A549 (cell line): Measurements from ENCODE around the gene SCAF8. TPM values are rescaled to one million over a fixed set of nuclear protein-coding genes. Genes with fewer than 3 reads are reported as not detected.

Experiments
- ATAC-seq, 2 experiments: fragments of 200-7000 bp in 1 of 2; fragments of >200 bp in 1 of 2; cut with Nextera tagmentation in 1 of 2; cut with Tn5 transposase in 1 of 2; 3 replicates each; pipeline versions ENCODE4 v1.8.0 to v1.9.1; 2018 to 2020; ENCODE audit warnings: mild to moderate bottlenecking in 1 of 2, moderate library complexity in 1 of 2
- CTCF ChIA-PET: fragments of 300-600 bp; sonication (Branson Sonifier 250); formaldehyde crosslinking; extraction: SDS; loops from one replicate; lab custom pipeline; 2021; ENCODE audit warnings: antibody characterized with exemption, inconsistent platforms; lab: Yijun Ruan, JAX
- POLR2A ChIA-PET: fragments of 350-600 bp; formaldehyde crosslinking; extraction: SDS; loops from one replicate; lab custom pipeline; 2021; ENCODE audit warnings: antibody characterized with exemption, inconsistent platforms; lab: Yijun Ruan, JAX
- DNase-seq, 2 experiments: peaks; one replicate each; pipeline versions ENCODE4 v3.0.0 to v3.0.0-alpha.2; 2011 to 2016; ENCODE audit warnings: low read depth in 1 of 2, low spot score in 1 of 2
- FAIRE-seq: peaks from 2 replicates; lab custom pipeline; 2011; peaks lifted over from hg19 to GRCh38; lab: Jason Lieb, UNC
- H3K27ac ChIP-seq, 2 experiments: fragments of >200 bp; sonication (Bioruptor Twin); formaldehyde crosslinking; 3 replicates each; pipeline ENCODE4 v1.5.1; 2016 to 2017
- H3K4me1 ChIP-seq: fragments of >200 bp; sonication (Bioruptor Twin); formaldehyde crosslinking; 3 replicates; pipeline ENCODE4 v1.6.1; 2016
- H3K4me2 ChIP-seq: fragments of >200 bp; sonication (Bioruptor Twin); formaldehyde crosslinking; 3 replicates; pipeline ENCODE4 v1.6.1; 2016
- H3K4me3 ChIP-seq: fragments of >200 bp; sonication (Bioruptor Twin); formaldehyde crosslinking; 3 replicates; pipeline ENCODE4 v1.5.1; 2016
- H3K9me3 ChIP-seq: fragments of >200 bp; sonication (Bioruptor Twin); formaldehyde crosslinking; 3 replicates; pipeline ENCODE4 v1.6.1; 2016
- ATOH8 ChIP-seq: fragments of 250-450 bp; sonication (Bioruptor Pico); IDR thresholded peaks from 2 replicates; pipeline ENCODE4 v1.5.0; 2020; ENCODE audit warnings: low read depth, mild to moderate bottlenecking, moderate library complexity
- ELK1 ChIP-seq: fragments of 150-350 bp; IDR thresholded peaks from 2 replicates; pipeline ENCODE4 v1.6.1; 2014; ENCODE audit warnings: low read depth, mild to moderate bottlenecking, low read length
- ESRRA ChIP-seq: fragments of 150-350 bp; IDR thresholded peaks from 2 replicates; pipeline ENCODE4 v1.6.1; 2014; ENCODE audit warnings: mild to moderate bottlenecking, low read length, borderline replicate concordance
- HDAC2 ChIP-seq: fragments of 200-600 bp; sonication (generic); IDR thresholded peaks from 2 replicates; pipeline ENCODE4 v1.6.1; 2016
- HES2 ChIP-seq: fragments of >200 bp; sonication (Bioruptor Twin); formaldehyde crosslinking; IDR thresholded peaks from 2 replicates; pipeline ENCODE4 v1.6.1; 2016
- HOXB13 ChIP-seq: fragments of 250-450 bp; sonication (Bioruptor Pico); IDR thresholded peaks from 2 replicates; pipeline ENCODE4 v1.5.0; 2020; ENCODE audit warnings: low read depth, mild to moderate bottlenecking, moderate library complexity
- HOXB5 ChIP-seq: fragments of 250-450 bp; sonication (Bioruptor Pico); IDR thresholded peaks from 2 replicates; pipeline ENCODE4 v1.5.0; 2020; ENCODE audit warnings: mild to moderate bottlenecking, moderate library complexity
- JUNB ChIP-seq: fragments of >200 bp; sonication (Bioruptor Twin); formaldehyde crosslinking; IDR thresholded peaks from 2 replicates; pipeline ENCODE4 v1.6.1; 2016
- KDM5A ChIP-seq: fragments of 200-600 bp; sonication (generic); IDR thresholded peaks from 2 replicates; pipeline ENCODE4 v1.6.1; 2016; ENCODE audit warnings: antibody characterized with exemption, mild to moderate bottlenecking
- MAX ChIP-seq: IDR thresholded peaks from 2 replicates; pipeline ENCODE4 v1.6.1; 2012
- MAZ ChIP-seq: fragments of 150-350 bp; IDR thresholded peaks from 2 replicates; pipeline ENCODE4 v1.6.1; 2014; ENCODE audit warnings: antibody characterized with exemption, low read depth, low read length, borderline replicate concordance
- MYC ChIP-seq: IDR thresholded peaks from 2 replicates; pipeline ENCODE4 v1.6.1; 2012; ENCODE audit warnings: mild to moderate bottlenecking, inconsistent platforms, low read length, improper control_type of control experiment, borderline replicate concordance
- NR3C1 ChIP-seq: fragments of >200 bp; sonication (Bioruptor Twin); formaldehyde crosslinking; IDR thresholded peaks from 3 replicates; pipeline ENCODE4 v1.6.1; 2017
- RAD21 ChIP-seq, 2 experiments: fragments of >200 bp in 1 of 2; sonication (Bioruptor Twin) in 1 of 2; formaldehyde crosslinking in 1 of 2; IDR thresholded peaks in 1 of 2; conservative IDR thresholded peaks in 1 of 2; 2 replicates in 1 of 2; 3 replicates in 1 of 2; pipeline ENCODE4 v1.6.1; 2012 to 2018; ENCODE audit warnings: inconsistent platforms in 1 of 2
- RCOR1 ChIP-seq: fragments of 150-350 bp; IDR thresholded peaks from 2 replicates; pipeline ENCODE4 v1.6.1; 2014; ENCODE audit warnings: antibody characterized with exemption, low read length, low read depth
- RFX5 ChIP-seq: fragments of 450-650 bp; IDR thresholded peaks from 2 replicates; pipeline ENCODE4 v1.7.1; 2014; ENCODE audit warnings: antibody characterized with exemption, mild to moderate bottlenecking, moderate library complexity
- RNF2 ChIP-seq: fragments of 200-600 bp; sonication (generic); IDR thresholded peaks from 2 replicates; pipeline ENCODE4 v1.6.1; 2016; ENCODE audit warnings: low read depth, mild to moderate bottlenecking, antibody characterized with exemption, moderate library complexity, borderline replicate concordance
- SMC3 ChIP-seq: fragments of >200 bp; sonication (Bioruptor Twin); formaldehyde crosslinking; IDR thresholded peaks from 3 replicates; pipeline ENCODE4 v1.6.1; 2018; ENCODE audit warnings: inconsistent platforms
- SREBF2 ChIP-seq: fragments of 450-650 bp; IDR thresholded peaks from 2 replicates; pipeline ENCODE4 v1.6.1; 2014; ENCODE audit warnings: mild to moderate bottlenecking, moderate library complexity
- TFCP2L1 ChIP-seq: fragments of 250-450 bp; sonication (Bioruptor Pico); IDR thresholded peaks from 2 replicates; pipeline ENCODE4 v1.5.0; 2021; ENCODE audit warnings: mild to moderate bottlenecking
- TP53 ChIP-seq: fragments of 250-450 bp; sonication (Bioruptor Pico); IDR thresholded peaks from 2 replicates; pipeline ENCODE4 v1.5.0; 2021; ENCODE audit warnings: mild to moderate bottlenecking, moderate library complexity
- ZNF302 ChIP-seq: fragments of 250-450 bp; sonication (Bioruptor Pico); IDR thresholded peaks from 2 replicates; pipeline ENCODE4 v1.9.0; 2021; ENCODE audit warnings: inconsistent platforms, mild to moderate bottlenecking, moderate library complexity
- WGBS: methylation state at CpG from one replicate; pipeline ENCODE4 v1.1.6; 2017; ENCODE audit errors: missing lambda C conversion rate; 5-methylcytosine and 5-hydroxymethylcytosine counted together
- polyA plus RNA-seq, 4 experiments: library from polyadenylated mRNA; depleted of rRNA in 3 of 4; stranded (reverse); fragments of >200 nt; fragmentation: RNase III in 1 of 4; extraction: RNeasy Plus Mini Kit Qiagen cat#74134 plus additional on column Dnase treatment in 1 of 4; gene quantifications; 2 replicates in 3 of 4; 3 replicates in 1 of 4; pipeline ENCODE4 v1.2.3, GENCODE V29; 2011 to 2017

SCAF8 gene
- polyA plus RNA-seq, 2 of the 4 experiments (the other 2 are of a cell fraction): 13.4 to 27.3 TPM

GRCh38 chr6:154876486-154877280, 143.5 kb downstream of the SCAF8 start:
- no peak for ATAC-seq
- H3K9me3 ChIP-seq: no peaks in the 10 kb centered on the region
- no peak overlapping the region for H3K4me2 ChIP-seq
- FAIRE-seq: no peak
- ChIA-PET CTCF (interaction anchor here (1.0 to 1.7 kb wide), 2 partner anchors 9 to 25 kb away, joined by 3 to 8 read pairs; no protein-coding TSS in a partner anchor), POLR2A (no interaction called here)
- no peak overlapping the region for H3K27ac ChIP-seq
- WGBS: 79% methylated on average over 3 of the region's 3 CpGs
- TF ChIP-seq KDM5A (no peak), HDAC2 (no peak), ZNF302 (CRISPR knock-in tag) (no peak), RCOR1 (no peak), NR3C1 (no peak), RAD21 (conservative IDR thresholded peaks at IDR 0.05 in 1 of 2, IDR thresholded peaks at IDR 0.05 in 1 of 2) (no peak), ELK1 (no peak), JUNB (no peak), TFCP2L1 (no peak), RFX5 (no peak)
- no peak overlapping the region for H3K4me3 ChIP-seq
- H3K4me1 ChIP-seq: no peaks in the 10 kb centered on the region
- DNase-seq: no peak

GRCh38 chr6:154878871-154879491, 145.8 kb downstream of the SCAF8 start:
- no peak overlapping the region for H3K4me2 ChIP-seq
- DNase-seq (no peak), ATAC-seq (no peak), FAIRE-seq (no peak)
- POLR2A ChIA-PET: no interaction called here
- no peaks in the 10 kb centered on the region for H3K9me3 ChIP-seq
- no peaks in the 10 kb centered on the region for H3K4me1 ChIP-seq
- TF ChIP-seq ATOH8 (CRISPR knock-in tag): no peak
- no peak for TF ChIP-seq MAX
- no peak for TF ChIP-seq ESRRA
- TF ChIP-seq SREBF2: no peak
- no peak for TF ChIP-seq MAZ
- no peak for TF ChIP-seq HOXB13 (CRISPR knock-in tag)
- no peak for TF ChIP-seq RAD21 (conservative IDR thresholded peaks at IDR 0.05 in 1 of 2, IDR thresholded peaks at IDR 0.05 in 1 of 2)
- no peak for TF ChIP-seq TP53 (CRISPR knock-in tag)
- TF ChIP-seq RFX5: no peak
- TF ChIP-seq RNF2: no peak
- TF ChIP-seq HOXB5 (CRISPR knock-in tag): no peak
- no peak for TF ChIP-seq SMC3
- TF ChIP-seq ELK1: no peak
- TF ChIP-seq HES2: no peak
- TF ChIP-seq JUNB: no peak
- TF ChIP-seq MYC: no peak
- TF ChIP-seq, all 56 proteins: peak for 0
- Histone ChIP-seq H3K4me3 (no peak overlapping the region), H3K27ac (no peak overlapping the region)
- 90% methylated on average over 6 of the region's 6 CpGs for WGBS
- CTCF ChIA-PET: no interaction called here
